HepG2 (cell line): ENCODE measurements around the gene CTRB2. TPM values are rescaled to one million over a fixed set of nuclear protein-coding genes. Genes with fewer than 3 reads are reported as not detected.
A peak's percentile ranks its signal among the peaks of the same experiment; 100 is the strongest.

Source experiments
- ATAC-seq: fragments of 200-7000 bp; cut with Tn5 transposase; 3 replicates; pipeline ENCODE4 v1.9.1; 2020; ENCODE audit warnings: mild to moderate bottlenecking, moderate library complexity
- BruUV-seq: library from RNA; stranded (reverse); fragments of 400-500 nt; replicated peaks from 2 replicates; lab custom pipeline; 2021; lab: Mats Ljungman, UMichigan
- CTCF ChIA-PET: fragments of 300-600 bp; formaldehyde crosslinking; extraction: SDS; loops from one replicate; lab custom pipeline; 2021; ENCODE audit warnings: low total read pairs, inconsistent platforms, low intra/inter-chr PET ratio; lab: Yijun Ruan, JAX
- POLR2A ChIA-PET: fragments of 350-600 bp; sonication (Branson Sonifier 250); formaldehyde crosslinking; loops from one replicate; lab custom pipeline; 2020; ENCODE audit warnings: antibody characterized with exemption, inconsistent platforms; lab: Yijun Ruan, JAX
- DNase-seq: peaks from one replicate; pipeline ENCODE4 v3.0.0-alpha.2; 2015; ENCODE audit warnings: low spot score
- FAIRE-seq: peaks from 3 replicates; lab custom pipeline; 2011; peaks lifted over from hg19 to GRCh38; lab: Jason Lieb, UNC
- H2AFZ ChIP-seq: one replicate; pipeline ENCODE4 v1.6.1; 2011; ENCODE audit warnings: low read length, inconsistent platforms
- H3K27ac ChIP-seq: fragments of 300-600 bp; 3 replicates; pipeline ENCODE4 v1.8.0; 2011; ENCODE audit warnings: mixed run types, mild to moderate bottlenecking, mixed read lengths, low read length, inconsistent platforms; ENCODE audit not compliant: insufficient read depth; ENCODE audit errors: extremely low read length
- H3K27me3 ChIP-seq, 2 experiments: fragments of 200-600 bp in 1 of 2; 2 replicates in 1 of 2; 3 replicates in 1 of 2; pipeline versions ENCODE4 v1.6.0 to v1.8.0; 2011; ENCODE audit warnings: low read length in 2 of 2, mild to moderate bottlenecking in 2 of 2, moderate library complexity in 2 of 2, inconsistent platforms in 1 of 2; ENCODE audit not compliant: insufficient read depth in 2 of 2, control insufficient read depth in 1 of 2
- H3K36me3 ChIP-seq, 2 experiments: fragments of 200-600 bp in 1 of 2; replicated peaks in 1 of 2; 2 replicates in 1 of 2; 3 replicates in 1 of 2; pipeline versions ENCODE4 v1.5.1 to v1.8.0; 2011; ENCODE audit warnings: low read length in 2 of 2, inconsistent platforms in 1 of 2; ENCODE audit not compliant: insufficient read depth in 2 of 2, control insufficient read depth in 1 of 2
- H3K4me1 ChIP-seq: 2 replicates; pipeline ENCODE4 v1.5.1; 2012; ENCODE audit warnings: low read length, inconsistent platforms; ENCODE audit not compliant: insufficient read depth
- H3K4me2 ChIP-seq: 2 replicates; pipeline ENCODE4 v1.6.0; 2011; ENCODE audit warnings: low read depth, low read length, inconsistent platforms
- H3K4me3 ChIP-seq, 3 experiments: fragments of 200-600 bp in 1 of 3; sonication (generic), shearing (Covaris generic) in 1 of 3; replicated peaks in 1 of 3; 2 replicates each; pipeline ENCODE4 v1.5.1; 2011 to 2016; ENCODE audit warnings: low read length in 3 of 3, inconsistent platforms in 2 of 3, low read depth in 2 of 3, mild to moderate bottlenecking in 2 of 3, control low read depth in 1 of 3, mixed read lengths in 1 of 3; ENCODE audit not compliant: insufficient read depth in 1 of 3
- H3K79me2 ChIP-seq: one replicate; pipeline ENCODE4 v1.6.1; 2011; ENCODE audit warnings: low read length, inconsistent platforms; ENCODE audit not compliant: insufficient read depth
- H3K9ac ChIP-seq: 2 replicates; pipeline ENCODE4 v1.6.0; 2011; ENCODE audit warnings: mild to moderate bottlenecking, low read depth, low read length, inconsistent platforms; ENCODE audit not compliant: insufficient read depth
- H3K9me3 ChIP-seq: 2 replicates; pipeline ENCODE4 v1.5.1; 2012; ENCODE audit warnings: mild to moderate bottlenecking, low read length
- H4K20me1 ChIP-seq: 2 replicates; pipeline ENCODE4 v1.6.0; 2011; ENCODE audit warnings: inconsistent platforms, mild to moderate bottlenecking, low read length, moderate library complexity; ENCODE audit not compliant: insufficient read depth
- ELK4 ChIP-seq: sonication (generic); formaldehyde crosslinking; IDR thresholded peaks from 2 replicates; pipeline ENCODE4 v1.9.0; 2021; ENCODE audit warnings: missing genetic modification reagents, borderline replicate concordance
- GMEB1 ChIP-seq: sonication (generic); formaldehyde crosslinking; IDR thresholded peaks from 2 replicates; pipeline ENCODE4 v1.5.1; 2020; ENCODE audit warnings: missing genetic modification reagents, mild to moderate bottlenecking, borderline replicate concordance
- HNRNPH1 ChIP-seq: fragments of 200-400 bp; formaldehyde crosslinking; optimal IDR thresholded peaks from 2 replicates; pipeline ENCODE3; 2017; ENCODE audit warnings: mild to moderate bottlenecking, low read depth, low read length
- MTA1 ChIP-seq: sonication (generic); formaldehyde crosslinking; IDR thresholded peaks from 2 replicates; pipeline ENCODE4 v1.4.0; 2020; ENCODE audit warnings: missing genetic modification reagents, mild to moderate bottlenecking, borderline replicate concordance
- MTF1 ChIP-seq: sonication (generic); formaldehyde crosslinking; IDR thresholded peaks from 2 replicates; pipeline ENCODE4 v1.5.0; 2020; ENCODE audit warnings: missing genetic modification reagents
- NAIF1 ChIP-seq: sonication (generic); formaldehyde crosslinking; IDR thresholded peaks from 2 replicates; pipeline ENCODE4 v1.5.0; 2020; ENCODE audit warnings: mild to moderate bottlenecking, missing genetic modification reagents, borderline replicate concordance
- NFE2L1 ChIP-seq: sonication (generic); formaldehyde crosslinking; IDR thresholded peaks from 2 replicates; pipeline ENCODE4 v1.4.0; 2020; ENCODE audit warnings: missing genetic modification reagents, mild to moderate bottlenecking, borderline replicate concordance
- NPAS2 ChIP-seq: sonication (generic); formaldehyde crosslinking; IDR thresholded peaks from 2 replicates; pipeline ENCODE4 v1.8.0; 2022; ENCODE audit warnings: mild to moderate bottlenecking, missing genetic modification reagents, borderline replicate concordance
- RNF219 ChIP-seq: sonication (generic); formaldehyde crosslinking; IDR thresholded peaks from 2 replicates; pipeline ENCODE4 v1.5.0; 2020; ENCODE audit warnings: mild to moderate bottlenecking, missing genetic modification reagents
- RXRA ChIP-seq: sonication (generic); formaldehyde crosslinking; IDR thresholded peaks from 2 replicates; pipeline ENCODE4 v1.5.1; 2020; ENCODE audit warnings: missing genetic modification reagents
- SCMH1 ChIP-seq: sonication (generic); formaldehyde crosslinking; IDR thresholded peaks from 2 replicates; pipeline ENCODE4 v1.9.0; 2021; ENCODE audit warnings: missing genetic modification reagents, mild to moderate bottlenecking, borderline replicate concordance
- SMARCC2 ChIP-seq: fragments of 450-650 bp; IDR thresholded peaks from 2 replicates; pipeline ENCODE4 v1.6.1; 2017; ENCODE audit warnings: antibody characterized with exemption, mild to moderate bottlenecking
- SYNCRIP ChIP-seq: fragments of 200-400 bp; formaldehyde crosslinking; IDR thresholded peaks from 2 replicates; pipeline ENCODE4 v1.6.1; 2018; ENCODE audit warnings: mild to moderate bottlenecking, low read depth, low read length; ENCODE audit not compliant: insufficient read depth
- ZNF350 ChIP-seq: sonication (generic); formaldehyde crosslinking; IDR thresholded peaks from 2 replicates; pipeline ENCODE4 v1.4.0; 2020; ENCODE audit warnings: mild to moderate bottlenecking, low read depth, missing genetic modification reagents, borderline replicate concordance
- ZNF530 ChIP-seq: sonication (generic); formaldehyde crosslinking; IDR thresholded peaks from 2 replicates; pipeline ENCODE4 v1.5.0; 2020; ENCODE audit warnings: low read depth, mild to moderate bottlenecking, missing genetic modification reagents
- ZNF567 ChIP-seq: sonication (generic); formaldehyde crosslinking; IDR thresholded peaks from 2 replicates; pipeline ENCODE4 v1.8.1; 2023; ENCODE audit warnings: mild to moderate bottlenecking, missing genetic modification reagents, borderline replicate concordance
- ZNF660 ChIP-seq: sonication (generic); formaldehyde crosslinking; IDR thresholded peaks from 2 replicates; pipeline ENCODE4 v1.5.1; 2020; ENCODE audit warnings: mild to moderate bottlenecking, low read depth, missing genetic modification reagents, borderline replicate concordance
- ZNF7 ChIP-seq: IDR thresholded peaks from 2 replicates; pipeline ENCODE4 v1.6.1; 2016; ENCODE audit warnings: missing biosample characterization, missing genetic modification reagents
- ZNF768 ChIP-seq: sonication (generic); formaldehyde crosslinking; IDR thresholded peaks from 2 replicates; pipeline ENCODE4 v1.4.0; 2020; ENCODE audit warnings: missing genetic modification reagents
- ZNF883 ChIP-seq: sonication (generic); formaldehyde crosslinking; IDR thresholded peaks from 2 replicates; pipeline ENCODE4 v1.5.1; 2020; ENCODE audit warnings: mild to moderate bottlenecking, missing genetic modification reagents; ENCODE audit errors: not compliant biosample characterization
- WGBS: methylation state at CpG from one replicate; pipeline ENCODE4 v1.1.6; 2017; ENCODE audit warnings: low lambda C conversion rate; 5-methylcytosine and 5-hydroxymethylcytosine counted together
- in situ Hi-C: cut with HindIII; loops from 2 replicates; pipeline ENCODE4 v1.10.0; 2017; ENCODE audit warnings: low pct_unique_long_range_greater_than_20kb; ENCODE audit not compliant: extremely low pct_ligation_motif_present
- intact Hi-C: fragments of 100-400 bp; cut with micrococcal nuclease; formaldehyde crosslinking; loops from one replicate; pipeline ENCODE4 v1.10.0; 2022; ENCODE audit not compliant: unreplicated experiment
- polyA plus RNA-seq, 8 experiments: library from polyadenylated mRNA; depleted of rRNA in 3 of 8; stranded (reverse) in 7 of 8; unstranded in 1 of 8; fragments of >200 nt; fragmentation: Illumina TruSeq in 4 of 8; extraction: Trizol in 4 of 8; gene quantifications; 2 replicates each; pipeline versions ENCODE4 v1.2.1 to v1.2.3, GENCODE V29; 2011 to 2016; ENCODE audit warnings: low read depth in 4 of 8, missing spikeins in 1 of 8, mixed read lengths in 1 of 8; ENCODE audit not compliant: insufficient read depth in 1 of 8
- total RNA-seq, 5 experiments: library from RNA; depleted of rRNA; stranded (reverse); fragments of >200 nt; fragmentation: Illumina TruSeq; extraction: Trizol; gene quantifications; 2 replicates each; pipeline ENCODE4 v1.2.3, GENCODE V29; 2016; ENCODE audit warnings: low read depth in 1 of 5

The CTRB2 gene
- total and polyA plus RNA-seq, 2 of the 13 experiments (the other 11 are each of a cell fraction or from before 2014, with no cell fraction given) = 0.13 TPM; not detected in 1

- POLR2A ChIA-PET = interaction anchor here (1.0 to 14.7 kb wide), 7 partner anchors 11 to 59 kb away, joined by 3 to 312 read pairs (median 15); no protein-coding TSS in a partner anchor
- peak overlapping the region; percentile 76 to 87 (median 86) for H3K4me3 ChIP-seq
- TF ChIP-seq HNRNPH1 = peak; percentile 39
- TF ChIP-seq ZNF883 (CRISPR knock-in tag) = no peak
- no peak for TF ChIP-seq SMARCC2
- no peak for TF ChIP-seq ZNF660 (CRISPR knock-in tag)
- TF ChIP-seq ZNF567 = 0 out of 2 replicates have a peak, but pooled peaks have one; percentile 57
- no peak for TF ChIP-seq NAIF1 (CRISPR knock-in tag)
- TF ChIP-seq SCMH1 (CRISPR knock-in tag) = no peak
- 0 out of 2 replicates have a peak, but pooled peaks have one; percentile 12 for TF ChIP-seq ZNF350 (CRISPR knock-in tag)
- TF ChIP-seq SYNCRIP = no peak
- TF ChIP-seq NFE2L1 (CRISPR knock-in tag) = 0 out of 2 replicates have a peak, but pooled peaks have one; percentile 23
- TF ChIP-seq MTA1 (CRISPR knock-in tag) = 0 out of 2 replicates have a peak, but pooled peaks have one; percentile 17
- no peak for TF ChIP-seq RNF219
- no peak for TF ChIP-seq NPAS2
- no peak for TF ChIP-seq MTF1 (CRISPR knock-in tag)
- no peak for TF ChIP-seq ZNF530 (CRISPR knock-in tag)
- TF ChIP-seq ELK4 (CRISPR knock-in tag) = no peak
- no peak for TF ChIP-seq GMEB1 (CRISPR knock-in tag)
- no peak for TF ChIP-seq ZNF7 (CRISPR knock-in tag)
- no peak for TF ChIP-seq RXRA (CRISPR knock-in tag)
- no peak for TF ChIP-seq ZNF768 (CRISPR knock-in tag)
These were observed 42.5 kb upstream of the CTRB2 start for GRCh38 chr16:75249441-75249840.

More at GRCh38 chr16:75249441-75249840, 42.5 kb upstream of the CTRB2 start:
- Histone ChIP-seq H3K27ac (peak overlapping the region; percentile 97), H3K4me1 (peaks cover 83% of the 10 kb centered on the region), H3K27me3 (no peaks in the 10 kb centered on the region; a peak in 1 of 5 replicates), H3K36me3 (peaks cover 0 to 7% of the 10 kb centered on the region in 2 experiments; a peak in 1 of 5 replicates), H3K9ac (peak overlapping the region; percentile 99), H2AFZ (no peak overlapping the region), H3K4me2 (peak overlapping the region; percentile 84), H3K79me2 (peaks cover 87% of the 10 kb centered on the region), H4K20me1 (peaks cover 37% of the 10 kb centered on the region), H3K9me3 (no peaks in the 10 kb centered on the region)
- BruUV-seq = no TSS peak
- no peak for FAIRE-seq
- DNase-seq = no peak
- no peak for ATAC-seq
- CTCF ChIA-PET = no interaction called here
- in situ Hi-C loops = no loop called here
- WGBS = 59% methylated on average over 5 of the region's 5 CpGs
- intact Hi-C loops = loop anchor here (5.0 kb wide), 1 partner anchor 252 kb away; the partner anchor contains the start of gene ZNRF1
